NCI-H510A (cell line): ENCODE measurements around the gene SUSD4.
A peak's percentile ranks its signal among the peaks of the same experiment; 100 is the strongest.

Experiments
- DNase-seq: peaks from one replicate; lab custom pipeline; 2025; lab: John Stamatoyannopoulos, UW

SUSD4 gene

DNA sequence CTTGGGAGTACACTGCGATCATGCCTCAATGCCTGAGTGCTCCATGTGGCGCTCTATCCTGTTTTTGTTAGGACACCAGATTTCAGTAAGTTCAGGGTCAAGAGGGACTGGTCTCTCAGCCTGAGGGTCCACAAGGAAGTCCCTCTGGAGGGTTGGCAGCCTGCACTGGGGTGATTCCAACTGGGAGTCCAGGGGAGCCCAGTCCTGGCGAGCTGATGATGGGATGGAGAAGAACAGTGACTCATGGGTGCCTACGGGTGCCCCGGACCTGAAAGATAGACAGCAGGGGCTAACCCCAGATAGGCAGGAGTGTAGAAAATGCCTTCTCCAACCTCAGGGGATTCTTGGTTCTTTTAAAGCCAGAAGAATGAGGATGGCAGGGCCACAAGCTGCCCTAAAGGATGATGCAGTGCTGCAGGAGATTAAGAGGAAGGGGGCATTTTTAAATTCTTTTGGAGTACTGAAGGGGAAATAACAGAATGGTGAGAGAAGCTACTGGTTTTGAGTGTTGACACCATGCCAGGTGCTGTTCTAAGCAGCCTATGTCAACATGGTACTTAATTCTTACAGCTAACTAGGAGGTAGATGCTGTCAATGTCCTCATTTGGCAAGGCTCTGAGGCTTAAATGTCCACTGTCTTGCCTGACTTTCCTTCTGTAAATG, 152.5 kb downstream of the SUSD4 start:
- DNase-seq = no peak

DNA sequence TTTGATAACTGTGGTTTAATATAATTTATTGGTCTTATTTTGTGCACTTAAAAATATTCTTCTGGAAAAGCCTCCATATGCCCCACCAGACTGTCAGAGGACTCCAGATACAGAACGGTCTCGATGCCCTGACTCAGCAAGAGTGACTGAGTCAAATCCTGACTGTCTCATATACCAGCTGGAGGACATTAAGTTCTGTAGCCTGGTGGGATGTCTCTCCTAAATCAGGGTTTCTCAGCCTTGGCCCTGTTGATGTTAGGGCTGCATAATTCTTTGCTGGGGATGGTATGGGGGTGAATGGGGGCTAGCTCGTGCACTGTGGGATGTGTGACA, 153.2 kb downstream of the SUSD4 start:
- no peak for DNase-seq

GRCh38 chr1:223209992-223210787, 153.8 kb downstream of the SUSD4 start:
- DNase-seq = no peak

GRCh38 chr1:223209293-223209898, 154.6 kb downstream of the SUSD4 start:
- no peak for DNase-seq

DNA sequence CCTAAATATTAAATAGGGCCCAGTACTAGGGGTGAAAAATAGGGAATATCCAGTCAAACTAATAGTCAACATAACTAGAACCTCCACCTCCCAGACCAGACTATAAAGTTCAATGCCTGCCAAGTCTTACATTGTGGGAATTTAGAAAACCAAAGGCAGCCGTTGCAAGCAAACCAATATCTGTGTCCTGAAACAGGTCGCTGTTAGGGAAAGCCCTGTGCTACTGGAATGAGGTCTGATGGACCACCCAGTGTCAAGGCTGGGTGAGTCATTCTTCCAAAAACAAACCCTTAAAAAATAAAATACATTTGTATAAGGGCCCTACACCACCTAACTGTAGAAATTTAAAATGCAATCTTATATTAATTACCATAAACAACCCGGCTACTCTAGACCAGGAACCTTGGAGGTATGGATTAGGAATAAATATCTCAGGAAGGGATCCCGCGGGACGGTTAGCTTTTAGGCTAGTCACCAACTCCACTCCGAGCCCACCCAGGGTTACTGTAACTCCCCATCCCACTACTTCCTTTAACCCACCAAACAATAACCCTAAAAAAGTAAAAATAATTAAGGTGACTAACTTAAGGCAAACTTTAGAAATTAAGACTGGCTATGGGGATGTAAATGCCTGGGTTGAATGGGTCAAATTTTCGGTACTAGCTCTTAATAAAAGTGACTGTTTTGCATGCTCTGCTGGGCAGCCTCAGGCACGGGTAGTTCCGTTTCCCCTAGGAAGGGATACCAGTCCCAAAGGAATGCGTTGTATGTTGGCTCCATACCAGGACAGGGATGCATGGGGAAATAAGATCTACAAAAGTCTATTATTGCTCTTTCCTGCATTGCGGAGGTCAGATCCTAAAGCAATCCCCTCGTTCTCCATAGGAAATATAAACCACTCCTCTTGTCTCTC, 155.6 kb downstream of the SUSD4 start:
- no peak for DNase-seq

DNA sequence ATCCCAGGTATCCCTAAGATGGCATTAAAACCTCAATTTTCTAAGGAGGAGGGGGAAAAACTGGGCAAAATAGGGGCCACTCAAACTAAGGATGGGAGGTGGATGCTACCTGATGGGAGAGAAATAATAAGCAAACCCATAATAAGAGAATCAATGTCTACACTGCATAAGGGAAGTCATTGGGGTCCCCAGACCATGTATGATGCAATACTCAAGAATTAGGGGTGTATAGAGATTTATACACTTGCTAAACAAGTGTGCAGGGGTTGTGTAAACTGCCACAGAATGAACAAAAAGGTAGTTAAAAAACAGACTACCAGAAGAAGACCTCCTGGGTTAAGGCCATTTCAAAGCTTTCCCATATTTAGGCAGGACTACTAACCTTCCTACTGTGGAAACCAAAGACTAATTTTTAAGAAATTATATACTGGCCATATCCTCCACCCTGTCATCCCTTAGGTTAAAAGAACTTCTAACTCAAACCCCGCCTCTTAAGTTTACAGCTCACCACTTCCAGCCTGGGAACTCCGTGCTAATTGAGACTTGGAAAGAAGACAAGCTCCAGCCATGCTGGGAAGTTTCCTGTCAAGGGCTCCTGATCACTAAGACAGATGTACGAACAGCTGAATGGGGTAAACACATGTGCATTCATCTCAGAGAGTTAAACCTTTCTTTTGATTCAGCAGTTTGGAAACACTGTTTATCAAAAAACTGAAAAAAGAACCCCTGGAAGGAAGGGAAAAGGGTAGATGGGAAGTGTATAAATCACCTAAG, 156.5 kb downstream of the SUSD4 start:
- DNase-seq = no peak

DNA sequence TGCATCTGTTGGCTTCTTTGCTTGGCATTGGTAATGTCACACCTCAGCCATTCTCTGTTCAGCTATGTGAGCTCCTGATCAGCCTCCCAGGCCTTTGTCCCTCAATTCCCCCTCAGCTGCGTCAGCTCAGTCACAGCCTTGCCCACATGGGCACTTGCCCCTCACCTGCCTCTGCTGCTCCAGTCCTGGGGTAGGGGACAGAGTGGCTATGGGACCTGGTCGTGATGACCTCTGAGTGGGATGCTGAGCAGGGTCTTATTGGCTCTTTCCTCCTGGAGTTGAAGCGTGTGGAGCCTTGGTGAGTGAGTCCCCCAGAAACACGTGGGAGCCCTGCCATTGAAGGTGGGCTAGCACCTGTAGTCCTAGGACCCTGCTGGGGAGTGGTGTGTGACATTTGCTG, 159.6 kb downstream of the SUSD4 start:
- DNase-seq = no peak

- DNase-seq = no peak
Observed at GRCh38 chr1:223203694-223204093, 160.3 kb downstream of the SUSD4 start.

DNA sequence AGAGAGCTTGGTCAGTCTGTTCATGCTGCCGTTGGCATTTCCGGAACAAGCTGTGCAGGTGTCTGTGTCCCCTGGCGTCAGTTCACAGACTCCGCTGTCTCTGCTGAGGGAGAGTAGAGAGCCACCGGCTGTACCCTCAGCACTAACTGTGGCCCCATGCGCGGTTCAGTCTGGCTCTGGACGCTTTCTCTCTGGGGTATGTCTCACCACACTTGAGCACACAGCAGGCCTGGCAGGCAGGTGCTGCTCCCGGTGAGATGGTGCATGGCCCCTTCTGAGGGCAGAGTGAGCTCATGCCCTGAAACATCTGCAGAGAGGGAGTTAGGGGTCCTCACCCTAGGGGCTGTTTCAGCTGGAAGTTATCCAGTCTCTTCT, 161.0 kb downstream of the SUSD4 start:
- DNase-seq = peak; percentile 27

DNA sequence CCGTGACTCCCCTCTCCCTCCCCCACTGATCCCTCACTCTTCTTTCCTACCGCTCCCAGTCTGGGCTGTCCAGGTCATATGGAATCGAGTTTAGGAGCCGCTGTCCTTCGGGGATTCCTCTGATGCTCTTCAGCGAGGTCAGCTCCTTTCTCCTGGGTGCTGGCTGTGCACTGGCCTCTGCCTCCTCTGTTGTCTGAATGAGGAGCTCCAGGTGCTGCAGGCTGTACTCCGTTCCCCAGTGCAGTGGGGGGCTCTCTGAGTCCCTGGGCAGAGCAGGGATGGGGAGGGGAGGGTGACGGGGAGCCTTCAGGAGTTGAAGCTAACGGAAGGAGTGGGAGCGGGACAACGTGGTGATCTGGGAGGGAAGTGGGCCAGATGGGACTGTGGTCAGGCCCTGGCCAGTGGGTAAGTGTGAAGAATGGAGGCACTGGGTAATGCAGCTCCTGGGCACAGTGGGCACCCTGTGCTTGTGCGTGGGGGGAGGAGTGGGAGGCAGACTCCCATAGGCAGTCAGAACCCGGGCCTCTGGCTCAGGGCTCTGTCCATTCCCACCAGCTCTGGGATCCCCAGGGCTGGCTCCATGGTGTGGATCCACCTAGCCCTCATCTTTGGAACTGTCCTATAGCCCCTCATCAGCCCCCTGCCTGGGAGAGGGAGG, 161.5 kb downstream of the SUSD4 start:
- no peak for DNase-seq

GRCh38 chr1:223201967-223202366, 162.0 kb downstream of the SUSD4 start:
- peak; percentile 56 for DNase-seq

DNA sequence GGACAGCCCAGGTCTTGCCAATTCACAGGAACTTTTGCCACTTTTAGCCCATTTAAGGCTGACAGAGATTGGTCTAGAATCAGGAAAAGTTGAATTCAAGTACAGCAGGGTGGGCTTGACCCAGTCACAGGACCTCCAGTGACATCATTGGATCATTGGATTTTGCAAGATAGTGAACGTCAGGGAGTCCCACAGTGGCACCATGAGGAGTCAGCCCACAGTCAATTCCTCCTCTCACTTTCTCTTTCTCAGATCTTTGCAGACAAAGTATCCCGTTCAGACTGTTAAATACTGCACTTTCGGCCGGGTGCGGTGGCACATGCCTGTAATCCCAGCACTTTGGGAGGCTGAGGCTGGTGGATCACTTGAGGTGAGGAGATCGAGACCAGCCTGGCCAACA, 163.1 kb downstream of the SUSD4 start:
- no peak for DNase-seq

- no peak for DNase-seq
Observed at GRCh38 chr1:223199094-223199647, 164.8 kb downstream of the SUSD4 start.

- no peak for DNase-seq
Observed at GRCh38 chr1:223198628-223198965, 165.4 kb downstream of the SUSD4 start.

DNA sequence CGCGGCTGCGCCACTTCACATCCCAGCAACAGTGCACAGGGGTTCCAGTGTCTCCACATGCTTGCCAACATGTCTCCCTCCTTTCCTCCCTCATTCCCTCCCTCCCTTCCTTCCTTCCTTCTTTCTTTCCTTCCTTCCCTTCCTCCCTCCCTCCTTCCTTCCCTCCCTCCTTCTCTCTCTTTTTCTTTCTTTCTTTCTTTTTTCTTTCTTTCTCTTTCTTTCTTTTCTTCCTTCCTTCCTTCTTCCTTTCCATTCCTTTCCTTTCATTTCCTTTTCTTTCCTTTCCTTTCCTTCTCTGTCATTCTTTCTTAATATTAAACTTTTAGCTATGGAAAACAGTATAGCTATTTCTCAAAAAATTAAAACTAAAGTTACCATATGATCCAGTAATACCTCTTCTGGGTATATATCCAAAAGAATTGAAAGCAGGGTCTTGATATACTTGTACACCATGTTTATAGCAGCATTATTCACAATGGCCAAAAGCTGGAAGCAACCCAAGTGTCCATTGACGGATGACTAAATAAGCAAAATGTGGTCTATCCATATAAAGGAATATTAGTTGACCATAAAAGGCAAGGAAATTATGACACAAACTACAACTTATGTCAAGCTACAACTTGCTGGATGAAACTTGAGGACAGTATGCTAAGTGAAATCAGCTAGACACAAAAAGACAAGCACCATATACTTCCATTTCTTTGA, 165.9 kb downstream of the SUSD4 start:
- DNase-seq = no peak

GRCh38 chr1:223189903-223190724, 173.9 kb downstream of the SUSD4 start:
- DNase-seq = no peak

GRCh38 chr1:223189525-223189902, 174.5 kb downstream of the SUSD4 start:
- no peak for DNase-seq

DNA sequence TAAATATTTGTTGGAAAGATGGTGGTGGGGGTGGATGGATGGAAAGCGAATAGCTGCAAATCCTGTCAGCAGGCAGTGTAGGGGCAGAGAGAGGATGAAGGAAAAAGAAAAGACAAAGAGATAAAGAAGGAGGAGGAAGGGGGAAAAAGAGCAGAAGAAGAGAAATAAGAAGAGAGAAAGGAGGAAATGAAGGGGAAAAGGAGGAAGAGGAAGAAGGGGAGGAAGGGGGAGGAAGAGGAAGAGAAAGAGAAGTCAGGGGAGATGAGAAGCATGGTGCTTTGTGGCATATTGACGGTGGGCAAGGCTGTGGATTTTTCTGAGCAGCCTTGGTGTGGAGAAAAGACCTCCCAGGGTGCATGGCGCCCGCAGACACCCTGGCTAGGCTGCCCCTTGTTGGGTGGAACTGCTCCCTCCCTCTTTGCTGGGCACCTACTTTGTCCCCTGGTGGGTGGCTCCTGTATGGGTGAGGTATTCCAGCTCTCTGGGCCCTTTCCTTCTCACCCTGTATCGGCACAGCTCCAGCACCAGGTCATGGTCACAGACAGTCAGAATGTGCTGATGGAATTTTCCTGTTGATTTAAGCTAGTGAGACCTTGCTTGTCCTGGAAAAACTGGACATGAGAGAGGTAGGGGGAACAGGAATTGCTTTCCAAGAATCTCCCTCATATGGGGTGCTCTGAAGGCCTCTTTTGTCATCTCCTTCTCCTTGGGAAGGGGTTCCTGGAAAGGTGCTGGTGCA, 175.2 kb downstream of the SUSD4 start:
- no peak for DNase-seq

- DNase-seq = no peak
Observed at GRCh38 chr1:223186800-223187199, 177.2 kb downstream of the SUSD4 start.
